Progenitor cell of endocrine pancreas (in vitro differentiated cells): ENCODE results near the gene NFKBIA. TPM values are rescaled to one million over a fixed set of nuclear protein-coding genes. Genes with fewer than 3 reads are reported as not detected.

ENCODE experiments used
- DNase-seq: peaks from one replicate; pipeline ENCODE4 v3.0.0; 2021; ENCODE audit warnings: low spot score; ENCODE audit not compliant: unreplicated experiment
- H3K27ac Mint-ChIP-seq: 2 replicates; pipeline ENCODE4 v1.8.0; 2021; ENCODE audit warnings: mild to moderate bottlenecking, moderate library complexity, mixed read lengths
- H3K27me3 Mint-ChIP-seq: 2 replicates; pipeline ENCODE4 v1.8.0; 2021; ENCODE audit warnings: mixed read lengths
- H3K36me3 Mint-ChIP-seq: 2 replicates; pipeline ENCODE4 v1.8.0; 2022; ENCODE audit warnings: mixed read lengths; ENCODE audit not compliant: insufficient read depth
- H3K4me1 Mint-ChIP-seq: 2 replicates; pipeline ENCODE4 v1.8.0; 2021; ENCODE audit warnings: low read depth, mixed read lengths
- H3K4me3 Mint-ChIP-seq: 2 replicates; pipeline ENCODE4 v1.8.0; 2021; ENCODE audit warnings: low read depth, mild to moderate bottlenecking, moderate library complexity, mixed read lengths
- H3K9me3 Mint-ChIP-seq: 2 replicates; pipeline ENCODE4 v1.8.0; 2021; ENCODE audit warnings: low read depth, mixed read lengths
- total RNA-seq: library from RNA; stranded (reverse); gene quantifications from 2 replicates; pipeline ENCODE4 v1.2.1, GENCODE V29; 2021
- TF ChIP-seq, protein P1 (sequence below): fragments of 200-600 bp; sonication (generic); IDR thresholded peaks from one replicate; pipeline ENCODE4 v1.5.0; 2021; ENCODE audit warnings: antibody characterized with exemption, mild to moderate bottlenecking; ENCODE audit not compliant: unreplicated experiment

Gene NFKBIA
- total RNA-seq, 1 donor from 2014 or later: 31.8 TPM

DNA sequence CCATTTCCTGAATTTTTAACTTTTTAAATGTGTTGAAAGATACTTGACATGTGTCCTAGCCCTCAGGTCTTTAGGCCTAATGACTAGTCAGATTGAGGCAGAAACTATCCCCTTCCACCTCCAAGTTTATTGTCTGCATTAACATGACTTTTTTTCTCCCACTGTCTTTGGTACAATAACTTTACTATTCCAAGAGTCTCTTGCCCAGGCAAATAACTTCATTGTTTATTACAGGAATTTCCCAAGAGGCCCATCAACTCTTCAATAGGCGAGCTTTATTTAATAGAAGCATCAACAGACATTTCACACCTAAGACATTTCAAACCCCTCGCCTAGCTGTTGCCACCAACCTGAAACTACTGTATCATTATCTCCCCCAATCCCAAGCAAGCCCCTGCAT is 10.7 kb downstream of the NFKBIA start:
- Mint-ChIP-seq H3K27ac (no peak overlapping the region), H3K27me3 (no peaks in the 10 kb centered on the region), H3K36me3 (peaks cover 2% of the 10 kb centered on the region), H3K4me1 (peaks cover 2% of the 10 kb centered on the region), H3K4me3 (no peak overlapping the region), H3K9me3 (no peaks in the 10 kb centered on the region)
- DNase-seq: no peak
- TF ChIP-seq, protein P1, sequence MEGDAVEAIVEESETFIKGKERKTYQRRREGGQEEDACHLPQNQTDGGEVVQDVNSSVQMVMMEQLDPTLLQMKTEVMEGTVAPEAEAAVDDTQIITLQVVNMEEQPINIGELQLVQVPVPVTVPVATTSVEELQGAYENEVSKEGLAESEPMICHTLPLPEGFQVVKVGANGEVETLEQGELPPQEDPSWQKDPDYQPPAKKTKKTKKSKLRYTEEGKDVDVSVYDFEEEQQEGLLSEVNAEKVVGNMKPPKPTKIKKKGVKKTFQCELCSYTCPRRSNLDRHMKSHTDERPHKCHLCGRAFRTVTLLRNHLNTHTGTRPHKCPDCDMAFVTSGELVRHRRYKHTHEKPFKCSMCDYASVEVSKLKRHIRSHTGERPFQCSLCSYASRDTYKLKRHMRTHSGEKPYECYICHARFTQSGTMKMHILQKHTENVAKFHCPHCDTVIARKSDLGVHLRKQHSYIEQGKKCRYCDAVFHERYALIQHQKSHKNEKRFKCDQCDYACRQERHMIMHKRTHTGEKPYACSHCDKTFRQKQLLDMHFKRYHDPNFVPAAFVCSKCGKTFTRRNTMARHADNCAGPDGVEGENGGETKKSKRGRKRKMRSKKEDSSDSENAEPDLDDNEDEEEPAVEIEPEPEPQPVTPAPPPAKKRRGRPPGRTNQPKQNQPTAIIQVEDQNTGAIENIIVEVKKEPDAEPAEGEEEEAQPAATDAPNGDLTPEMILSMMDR: no peak

DNA sequence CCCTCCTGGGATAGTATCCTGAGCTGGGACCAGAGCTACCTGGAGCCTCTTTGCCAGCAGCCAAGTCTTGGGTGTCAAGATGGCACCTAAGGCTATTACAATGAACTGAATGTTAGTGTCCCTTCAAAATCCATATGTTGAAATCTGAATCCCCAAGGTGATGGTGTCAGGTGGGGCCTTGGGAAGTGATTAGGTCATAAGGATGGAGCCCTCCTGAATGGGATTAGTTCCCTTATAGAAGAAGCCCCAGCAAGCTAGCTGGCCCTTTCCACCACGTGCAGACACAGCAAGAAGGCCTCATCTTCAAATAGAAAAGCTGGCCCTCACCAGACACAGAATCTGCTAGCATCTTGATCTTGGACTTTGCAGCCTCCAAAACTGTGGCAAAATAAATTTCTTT is 12.4 kb downstream of the NFKBIA start:
- H3K36me3 Mint-ChIP-seq: no peaks in the 10 kb centered on the region
- H3K27ac Mint-ChIP-seq: no peak overlapping the region
- DNase-seq: no peak
- TF ChIP-seq, protein P1: no peak
- H3K4me3 Mint-ChIP-seq: no peak overlapping the region
- H3K27me3 Mint-ChIP-seq: no peaks in the 10 kb centered on the region
- no peaks in the 10 kb centered on the region for H3K4me1 Mint-ChIP-seq
- no peaks in the 10 kb centered on the region for H3K9me3 Mint-ChIP-seq

DNA sequence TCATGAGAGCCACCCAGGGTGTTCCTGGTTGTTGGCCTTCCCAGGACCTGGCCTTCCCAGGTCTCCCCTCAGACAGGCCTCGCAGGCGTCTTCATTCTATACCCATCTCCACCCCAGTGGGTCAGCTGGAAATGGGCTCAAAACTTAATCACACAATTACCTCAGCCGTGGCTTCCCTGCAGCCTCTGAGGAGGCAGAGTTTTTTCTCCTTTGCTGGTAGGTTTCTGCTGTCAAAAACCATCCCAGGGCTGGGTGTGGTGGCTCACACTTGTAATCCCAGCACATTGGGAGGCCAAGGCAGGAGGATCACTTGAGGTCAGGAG is 13.2 kb downstream of the NFKBIA start:
- peaks cover 6% of the 10 kb centered on the region for H3K9me3 Mint-ChIP-seq
- H3K36me3 Mint-ChIP-seq: no peaks in the 10 kb centered on the region
- no peak overlapping the region for H3K4me3 Mint-ChIP-seq
- DNase-seq: no peak
- TF ChIP-seq, protein P1: no peak
- no peaks in the 10 kb centered on the region for H3K4me1 Mint-ChIP-seq
- H3K27ac Mint-ChIP-seq: no peak overlapping the region
- no peaks in the 10 kb centered on the region for H3K27me3 Mint-ChIP-seq

DNA sequence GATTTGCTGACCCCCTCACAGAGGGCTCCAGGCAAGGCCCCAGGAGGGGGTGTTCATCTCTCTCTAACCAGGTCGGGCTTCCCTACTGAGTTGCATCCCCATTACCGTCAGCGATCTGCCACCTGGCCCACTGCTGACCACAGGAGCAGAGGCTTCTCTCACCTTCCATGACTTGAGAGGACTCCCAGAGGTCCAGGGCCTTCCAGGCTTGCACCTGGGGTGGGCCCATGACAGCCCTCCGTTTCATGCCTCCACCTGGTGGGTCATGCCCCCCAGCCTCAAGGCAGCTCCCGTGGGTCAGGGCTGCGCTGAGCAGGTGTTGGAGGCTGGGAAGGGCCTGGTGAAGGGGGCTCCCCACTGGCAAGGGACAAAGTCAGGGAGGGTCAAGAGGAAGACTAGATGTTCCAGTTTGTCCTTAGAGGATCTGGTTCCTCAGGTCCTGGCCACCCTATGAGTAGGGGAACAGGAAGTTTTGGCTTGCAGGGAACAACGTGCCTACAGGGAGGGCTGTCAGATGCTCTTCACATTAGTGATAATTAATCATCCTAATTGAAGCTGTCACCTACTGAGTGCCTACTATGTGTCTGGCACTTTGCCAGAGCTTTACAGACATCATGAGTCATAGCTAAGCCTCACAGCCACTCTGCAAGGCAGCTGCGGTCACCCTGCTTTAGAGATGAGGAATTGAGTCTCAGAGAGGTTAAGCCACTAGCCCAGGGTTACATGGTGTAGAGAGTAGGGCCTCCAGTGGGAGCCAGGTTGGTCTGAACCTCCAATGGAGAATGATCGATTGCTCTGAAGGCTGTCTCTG is 13.8 kb downstream of the NFKBIA start:
- no peaks in the 10 kb centered on the region for H3K36me3 Mint-ChIP-seq
- H3K27me3 Mint-ChIP-seq: no peaks in the 10 kb centered on the region
- no peak overlapping the region for H3K4me3 Mint-ChIP-seq
- DNase-seq: no peak
- H3K4me1 Mint-ChIP-seq: no peaks in the 10 kb centered on the region
- H3K9me3 Mint-ChIP-seq: peaks cover 6% of the 10 kb centered on the region
- H3K27ac Mint-ChIP-seq: no peak overlapping the region
- TF ChIP-seq, protein P1: no peak

DNA sequence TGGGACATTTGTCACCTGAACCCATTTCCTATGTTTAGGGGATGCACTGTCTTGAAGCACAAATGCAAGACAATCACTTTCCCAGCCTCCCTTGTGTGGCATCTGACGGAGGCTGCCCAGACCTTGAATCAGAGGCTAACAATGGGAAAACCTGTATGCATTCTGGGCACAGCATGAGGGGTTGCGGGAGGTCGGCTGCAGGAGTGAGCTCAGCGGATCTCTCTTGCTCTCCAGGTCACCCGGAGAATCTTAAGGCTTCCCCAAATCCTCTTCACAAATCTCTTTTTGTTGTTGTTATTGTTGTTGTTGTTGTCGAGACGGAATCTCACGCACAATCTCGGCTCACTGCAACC is 15.3 kb downstream of the NFKBIA start:
- no peaks in the 10 kb centered on the region for H3K27me3 Mint-ChIP-seq

More for the DNA sequence above, 15.3 kb downstream of the NFKBIA start:
- peaks cover 3% of the 10 kb centered on the region for H3K4me1 Mint-ChIP-seq
- TF ChIP-seq, protein P1: no peak
- H3K27ac Mint-ChIP-seq: no peak overlapping the region
- no peaks in the 10 kb centered on the region for H3K36me3 Mint-ChIP-seq
- no peak for DNase-seq
- H3K4me3 Mint-ChIP-seq: no peak overlapping the region
- H3K9me3 Mint-ChIP-seq: peaks cover 6% of the 10 kb centered on the region
